ENCODE measurements around the gene CACNB1.

DNA sequence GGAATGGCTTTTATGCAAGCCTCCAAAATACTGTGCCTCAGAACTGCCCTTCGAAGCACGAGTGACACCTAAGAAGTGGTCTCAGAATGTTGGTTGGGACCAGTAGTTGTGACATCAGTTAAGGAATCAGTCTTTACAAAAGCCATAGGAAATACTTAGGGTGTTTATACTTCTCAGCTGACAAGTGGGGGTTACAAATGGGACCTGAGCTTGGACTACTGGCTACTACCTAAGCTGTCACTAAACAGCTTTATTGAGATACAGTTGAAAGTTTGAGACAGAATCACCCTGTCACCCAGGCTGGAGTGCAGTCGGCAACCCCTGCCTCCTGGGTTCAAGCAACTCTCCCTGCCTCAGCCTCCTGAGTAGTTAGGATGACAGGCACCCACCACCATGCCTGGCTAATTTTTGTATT is 7.7 kb upstream of the CACNB1 start:
- TF ChIP-seq, protein P1, sequence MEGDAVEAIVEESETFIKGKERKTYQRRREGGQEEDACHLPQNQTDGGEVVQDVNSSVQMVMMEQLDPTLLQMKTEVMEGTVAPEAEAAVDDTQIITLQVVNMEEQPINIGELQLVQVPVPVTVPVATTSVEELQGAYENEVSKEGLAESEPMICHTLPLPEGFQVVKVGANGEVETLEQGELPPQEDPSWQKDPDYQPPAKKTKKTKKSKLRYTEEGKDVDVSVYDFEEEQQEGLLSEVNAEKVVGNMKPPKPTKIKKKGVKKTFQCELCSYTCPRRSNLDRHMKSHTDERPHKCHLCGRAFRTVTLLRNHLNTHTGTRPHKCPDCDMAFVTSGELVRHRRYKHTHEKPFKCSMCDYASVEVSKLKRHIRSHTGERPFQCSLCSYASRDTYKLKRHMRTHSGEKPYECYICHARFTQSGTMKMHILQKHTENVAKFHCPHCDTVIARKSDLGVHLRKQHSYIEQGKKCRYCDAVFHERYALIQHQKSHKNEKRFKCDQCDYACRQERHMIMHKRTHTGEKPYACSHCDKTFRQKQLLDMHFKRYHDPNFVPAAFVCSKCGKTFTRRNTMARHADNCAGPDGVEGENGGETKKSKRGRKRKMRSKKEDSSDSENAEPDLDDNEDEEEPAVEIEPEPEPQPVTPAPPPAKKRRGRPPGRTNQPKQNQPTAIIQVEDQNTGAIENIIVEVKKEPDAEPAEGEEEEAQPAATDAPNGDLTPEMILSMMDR (IDR thresholded peaks at IDR 0.05) = no peak
- TF ChIP-seq POLR2A (IDR thresholded peaks at IDR 0.05) = no peak
- no peak for TF ChIP-seq POLR2AphosphoS5 (IDR thresholded peaks at IDR 0.05)
- no peak for TF ChIP-seq EP300 (IDR thresholded peaks at IDR 0.05)
